Measurements from ENCODE around the gene MTHFSD. TPM values are rescaled to one million over a fixed set of nuclear protein-coding genes. Genes with fewer than 3 reads are reported as not detected.

MTHFSD gene
- total RNA-seq, 1 donor from 2014 or later = 35.0 TPM

- no peak for DNase-seq
- ChIA-PET CTCF (no interaction called here), POLR2A (no interaction called here)
- ATAC-seq (ENCODE audit: low read depth) = no peak
- H3K4me3 Mint-ChIP-seq = no peak overlapping the region
- no peaks in the 10 kb centered on the region for H3K36me3 Mint-ChIP-seq (ENCODE audit: low read depth)
- no peak overlapping the region for H3K27ac Mint-ChIP-seq
- no peaks in the 10 kb centered on the region for H3K9me3 Mint-ChIP-seq
- H3K27me3 Mint-ChIP-seq = peaks cover 70% of the 10 kb centered on the region
- intact Hi-C loops (cut with micrococcal nuclease) = no loop called here
- H3K4me1 Mint-ChIP-seq = no peaks in the 10 kb centered on the region
- TF ChIP-seq CTCF (IDR thresholded peaks at IDR 0.05) = no peak
Measured at GRCh38 chr16:86497551-86498021, 57.4 kb downstream of the MTHFSD start.

- Mint-ChIP-seq H3K27ac (no peak overlapping the region), H3K9me3 (no peaks in the 10 kb centered on the region), H3K27me3 (peaks cover 70% of the 10 kb centered on the region), H3K4me3 (no peak overlapping the region), H3K36me3 (ENCODE audit: low read depth) (no peaks in the 10 kb centered on the region), H3K4me1 (no peaks in the 10 kb centered on the region)
- ChIA-PET POLR2A (no interaction called here), CTCF (no interaction called here)
- DNase-seq (no peak), ATAC-seq (ENCODE audit: low read depth) (no peak)
- intact Hi-C loops (cut with micrococcal nuclease) = no loop called here
- TF ChIP-seq CTCF (IDR thresholded peaks at IDR 0.05) = no peak
Measured at GRCh38 chr16:86496929-86497461, 58.0 kb downstream of the MTHFSD start.

GRCh38 chr16:86496262-86496928 lies 58.6 kb downstream of the MTHFSD start:
- H3K27ac Mint-ChIP-seq = no peak overlapping the region
- ChIA-PET CTCF (no interaction called here), POLR2A (no interaction called here)
- ATAC-seq (ENCODE audit: low read depth) = no peak
- no peaks in the 10 kb centered on the region for H3K36me3 Mint-ChIP-seq (ENCODE audit: low read depth)
- TF ChIP-seq CTCF (IDR thresholded peaks at IDR 0.05) = no peak
- no peaks in the 10 kb centered on the region for H3K4me1 Mint-ChIP-seq
- H3K27me3 Mint-ChIP-seq = peaks cover 66% of the 10 kb centered on the region
- H3K9me3 Mint-ChIP-seq = no peaks in the 10 kb centered on the region
- intact Hi-C loops (cut with micrococcal nuclease) = no loop called here
- no peak for DNase-seq
- no peak overlapping the region for H3K4me3 Mint-ChIP-seq

GRCh38 chr16:86495756-86496261 lies 59.2 kb downstream of the MTHFSD start:
- ChIA-PET CTCF (no interaction called here), POLR2A (no interaction called here)
- Mint-ChIP-seq H3K9me3 (no peaks in the 10 kb centered on the region), H3K36me3 (ENCODE audit: low read depth) (no peaks in the 10 kb centered on the region), H3K4me1 (no peaks in the 10 kb centered on the region), H3K4me3 (no peak overlapping the region), H3K27me3 (peaks cover 68% of the 10 kb centered on the region), H3K27ac (no peak overlapping the region)
- no peak for TF ChIP-seq CTCF (IDR thresholded peaks at IDR 0.05)
- DNase-seq (no peak), ATAC-seq (ENCODE audit: low read depth) (no peak)
- intact Hi-C loops (cut with micrococcal nuclease) = loop anchor here (2.0 kb wide), 1 partner anchor 13 kb away; no protein-coding TSS in a partner anchor

- ATAC-seq (ENCODE audit: low read depth) (no peak), DNase-seq (no peak)
- peaks cover 65% of the 10 kb centered on the region for H3K27me3 Mint-ChIP-seq
- H3K4me3 Mint-ChIP-seq = no peak overlapping the region
- CTCF ChIA-PET = no interaction called here
- intact Hi-C loops (cut with micrococcal nuclease) = loop anchor here (2.0 kb wide), 1 partner anchor 13 kb away; no protein-coding TSS in a partner anchor
- H3K9me3 Mint-ChIP-seq = no peaks in the 10 kb centered on the region
- POLR2A ChIA-PET = no interaction called here
- TF ChIP-seq CTCF (IDR thresholded peaks at IDR 0.05) = no peak
- no peaks in the 10 kb centered on the region for H3K4me1 Mint-ChIP-seq
- H3K27ac Mint-ChIP-seq = no peak overlapping the region
- H3K36me3 Mint-ChIP-seq (ENCODE audit: low read depth) = no peaks in the 10 kb centered on the region
Measured at GRCh38 chr16:86495357-86495701, 59.7 kb downstream of the MTHFSD start.

Measured in activated B cell treated with CpG ODN at 0.5 μM for 24 hours (primary cell).